DMS53 treated with DMSO at 0.1 percent for 48 hours (cell line): ENCODE measurements around the gene MEAK7.

Source experiments
- DNase-seq: peaks from one replicate; lab custom pipeline; 2025; ENCODE audit not compliant: unreplicated experiment; lab: John Stamatoyannopoulos, UW

Gene MEAK7, protein sequence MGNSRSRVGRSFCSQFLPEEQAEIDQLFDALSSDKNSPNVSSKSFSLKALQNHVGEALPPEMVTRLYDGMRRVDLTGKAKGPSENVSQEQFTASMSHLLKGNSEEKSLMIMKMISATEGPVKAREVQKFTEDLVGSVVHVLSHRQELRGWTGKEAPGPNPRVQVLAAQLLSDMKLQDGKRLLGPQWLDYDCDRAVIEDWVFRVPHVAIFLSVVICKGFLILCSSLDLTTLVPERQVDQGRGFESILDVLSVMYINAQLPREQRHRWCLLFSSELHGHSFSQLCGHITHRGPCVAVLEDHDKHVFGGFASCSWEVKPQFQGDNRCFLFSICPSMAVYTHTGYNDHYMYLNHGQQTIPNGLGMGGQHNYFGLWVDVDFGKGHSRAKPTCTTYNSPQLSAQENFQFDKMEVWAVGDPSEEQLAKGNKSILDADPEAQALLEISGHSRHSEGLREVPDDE

DNA sequence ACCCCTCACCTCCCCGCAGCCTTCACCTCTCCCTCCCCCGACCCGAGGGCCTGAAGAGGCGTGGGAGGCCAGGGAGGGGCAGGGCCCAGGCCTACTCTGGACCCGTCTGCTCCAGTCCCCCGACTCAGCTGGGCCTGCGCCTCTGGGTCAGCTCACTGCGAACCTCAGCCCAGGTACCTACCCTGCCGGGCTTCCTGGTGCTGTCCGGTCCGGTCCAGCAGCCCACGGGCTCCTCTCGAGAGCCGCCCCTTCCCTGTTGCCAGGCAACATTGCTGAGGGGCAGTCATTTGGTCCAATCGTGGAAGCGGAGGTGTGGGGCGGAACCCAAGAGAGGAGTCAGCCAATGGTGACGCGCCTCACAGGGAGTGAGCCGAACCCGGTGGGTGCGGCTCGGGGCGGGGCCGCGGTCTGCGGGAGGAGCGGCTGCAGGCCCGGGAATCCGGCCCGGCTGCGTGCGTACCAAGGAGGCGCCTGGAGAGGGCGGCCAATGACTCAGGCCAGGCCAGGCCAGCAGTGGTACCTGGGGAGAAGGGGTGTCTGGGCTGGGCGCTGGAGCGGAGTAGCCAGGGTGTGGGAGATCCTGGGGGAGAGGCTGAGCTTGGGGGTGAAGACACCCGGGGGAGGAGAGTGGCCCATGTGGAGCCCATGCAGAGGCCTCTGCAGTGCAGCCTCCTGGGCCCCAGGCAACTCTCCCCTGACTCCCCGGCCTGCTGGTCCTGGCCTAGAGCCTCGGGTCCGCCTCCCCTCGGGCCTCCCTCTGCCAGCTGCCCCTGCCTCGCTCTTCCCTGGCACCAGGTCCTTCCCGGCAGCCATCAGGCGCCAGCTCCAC is at the start of gene MEAK7:
TSS of gene MEAK7 (minus strand) at position 240 of the 829 bp plus-strand sequence. CDS start 6,573 bp downstream, outside the sequence.
- DNase-seq, result peak; percentile 85

DNA sequence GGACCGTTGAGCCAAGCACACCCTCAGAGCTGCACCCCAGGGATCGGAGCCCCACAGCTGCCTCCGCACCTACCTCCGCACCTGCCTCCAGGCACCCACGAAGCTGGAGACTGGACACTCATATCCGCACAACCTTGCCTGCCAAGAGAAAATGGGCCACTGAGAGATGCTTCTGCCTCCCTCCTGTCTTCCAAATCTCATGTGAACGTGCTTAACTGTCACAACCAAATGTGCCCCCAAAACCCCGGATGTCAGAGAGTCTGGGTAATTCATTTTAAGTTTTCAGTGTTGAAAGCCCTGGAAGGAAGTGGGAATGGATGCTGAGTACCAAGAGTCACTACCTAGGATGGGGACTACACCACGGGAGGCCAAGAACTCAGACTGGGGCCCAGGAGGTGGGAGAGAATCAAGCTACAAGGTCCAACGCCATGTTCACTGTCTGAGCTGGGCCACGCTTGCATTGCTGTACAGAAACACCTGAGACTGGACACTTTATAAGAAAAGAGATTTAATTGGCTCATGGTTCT is 49.5 kb upstream of the MEAK7 start:
- DNase-seq, result no peak

DNA sequence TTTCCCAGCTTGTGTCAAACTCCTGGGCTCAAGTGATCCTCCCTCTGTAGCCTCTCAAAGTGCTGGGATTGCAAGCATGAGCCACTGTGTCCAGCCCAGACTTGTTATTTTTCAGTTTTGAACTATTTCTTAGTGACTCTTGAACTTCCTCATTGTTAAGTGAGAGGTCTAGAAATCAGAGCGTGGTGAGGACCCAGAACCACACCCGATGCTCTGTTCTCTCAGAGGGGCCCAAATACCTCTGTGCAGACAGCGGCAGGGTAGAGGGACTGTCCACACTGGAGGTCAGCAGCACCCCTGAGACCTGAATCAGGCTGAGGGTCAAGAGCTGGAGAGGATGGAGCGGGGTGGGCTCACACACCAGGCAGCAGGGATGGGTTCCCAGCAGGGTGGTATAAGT is 47.7 kb upstream of the MEAK7 start:
- no peak for DNase-seq

DNA sequence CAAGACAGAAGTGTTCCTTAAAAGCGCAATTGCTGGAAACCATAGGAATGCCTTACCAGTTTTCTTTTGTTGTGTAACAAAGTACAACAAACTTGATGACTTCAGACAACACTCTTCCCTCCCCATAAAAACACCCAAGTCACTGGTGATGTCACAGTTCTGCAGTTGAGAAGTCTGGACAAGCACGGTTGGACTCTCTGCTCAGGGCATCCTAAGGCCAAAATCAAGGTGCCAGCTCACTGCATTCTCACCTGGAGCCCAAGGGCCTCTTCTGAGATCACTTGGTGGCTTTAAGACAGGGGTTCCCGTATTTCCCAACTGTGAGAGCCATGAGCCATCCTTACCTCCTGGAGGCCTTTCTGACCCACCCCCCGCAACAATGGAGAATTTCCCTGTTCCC is 45.6 kb upstream of the MEAK7 start:
- no peak for DNase-seq

DNA sequence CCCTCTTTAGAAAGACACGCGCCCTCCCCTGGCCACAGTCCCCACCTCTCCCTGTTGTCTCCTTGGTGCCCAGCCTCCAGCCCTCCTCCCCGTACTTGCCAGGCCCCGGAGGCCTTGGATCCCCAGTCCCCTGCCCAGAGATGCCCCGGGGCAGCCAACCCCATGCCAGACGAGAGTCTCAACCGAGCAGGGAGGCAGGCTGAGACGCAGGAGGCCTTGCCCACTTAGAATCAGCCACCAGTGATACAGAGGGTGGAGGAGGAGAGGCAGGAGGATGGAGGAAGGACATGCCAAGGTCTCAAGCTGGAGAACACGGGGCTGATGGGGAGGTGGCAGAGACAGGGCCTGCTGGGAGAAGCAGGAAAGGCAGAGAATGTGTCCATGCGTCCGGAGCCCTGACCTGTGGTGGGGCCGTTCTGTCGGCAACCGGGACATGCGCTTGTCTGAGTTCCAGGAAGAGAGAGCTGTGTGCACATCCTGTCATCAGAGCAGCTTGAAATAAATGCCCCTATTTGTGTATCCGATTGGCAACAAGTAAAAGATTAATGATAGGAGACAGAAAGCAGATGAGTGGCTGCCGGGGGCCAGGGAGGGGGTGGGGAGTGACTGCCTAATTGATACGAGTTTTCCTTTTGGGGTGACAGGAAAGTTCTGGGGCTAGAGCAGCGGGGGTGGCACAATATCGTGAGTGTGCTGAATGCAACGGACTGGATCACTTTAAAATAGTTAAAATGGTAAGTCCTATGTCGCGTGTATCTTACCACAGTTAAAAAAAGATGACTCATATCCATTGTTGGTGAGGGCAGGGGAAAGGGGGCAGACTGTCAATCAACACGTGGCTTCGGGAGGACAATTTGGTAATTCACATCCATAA is 44.7 kb upstream of the MEAK7 start:
- no peak for DNase-seq

DNA sequence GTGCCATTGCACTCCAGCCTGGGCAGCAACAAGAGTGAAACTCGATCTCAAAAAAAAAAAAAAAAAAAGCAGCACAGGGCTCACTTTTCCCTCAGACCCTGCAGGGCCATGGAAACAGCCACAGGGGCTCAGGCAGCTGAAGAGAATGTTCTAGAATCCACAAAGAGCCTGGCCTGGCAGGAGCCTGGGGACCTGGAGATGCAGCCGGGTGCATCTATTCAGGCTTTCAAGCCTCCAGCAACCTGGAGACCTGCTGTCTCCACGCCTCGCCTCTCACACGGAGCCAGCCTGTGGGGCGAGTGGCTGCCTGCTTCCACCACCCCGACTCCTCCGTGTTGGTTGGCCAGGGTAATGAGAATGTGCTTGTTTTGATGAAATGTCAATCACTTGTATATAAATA is 44.0 kb upstream of the MEAK7 start:
- no peak for DNase-seq

DNA sequence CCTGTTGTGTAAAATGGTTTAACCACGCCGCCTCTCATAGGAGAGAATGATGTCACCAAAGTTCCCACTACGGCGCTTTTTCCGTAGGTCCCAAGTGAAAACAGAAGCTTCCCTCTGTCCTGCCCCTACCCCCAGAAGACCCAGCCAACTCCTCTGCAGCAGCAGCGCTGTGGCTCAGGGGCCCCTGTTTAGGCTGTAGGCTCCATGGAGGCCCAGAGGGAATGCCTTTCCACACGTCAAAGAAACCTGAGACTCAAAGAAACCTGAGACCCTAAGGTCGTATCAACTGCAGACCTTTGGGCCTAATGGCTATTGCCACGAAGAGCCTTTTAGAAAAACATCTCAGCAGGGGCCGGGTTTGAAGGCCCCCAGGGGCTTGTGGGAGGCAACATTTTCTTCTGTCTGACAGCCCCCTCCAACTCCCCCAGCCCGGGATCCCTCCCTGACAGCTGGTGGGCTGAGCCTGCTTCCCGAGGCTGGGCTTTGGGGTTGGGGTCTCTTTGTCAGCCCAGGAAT is 43.1 kb upstream of the MEAK7 start:
- no peak for DNase-seq

DNA sequence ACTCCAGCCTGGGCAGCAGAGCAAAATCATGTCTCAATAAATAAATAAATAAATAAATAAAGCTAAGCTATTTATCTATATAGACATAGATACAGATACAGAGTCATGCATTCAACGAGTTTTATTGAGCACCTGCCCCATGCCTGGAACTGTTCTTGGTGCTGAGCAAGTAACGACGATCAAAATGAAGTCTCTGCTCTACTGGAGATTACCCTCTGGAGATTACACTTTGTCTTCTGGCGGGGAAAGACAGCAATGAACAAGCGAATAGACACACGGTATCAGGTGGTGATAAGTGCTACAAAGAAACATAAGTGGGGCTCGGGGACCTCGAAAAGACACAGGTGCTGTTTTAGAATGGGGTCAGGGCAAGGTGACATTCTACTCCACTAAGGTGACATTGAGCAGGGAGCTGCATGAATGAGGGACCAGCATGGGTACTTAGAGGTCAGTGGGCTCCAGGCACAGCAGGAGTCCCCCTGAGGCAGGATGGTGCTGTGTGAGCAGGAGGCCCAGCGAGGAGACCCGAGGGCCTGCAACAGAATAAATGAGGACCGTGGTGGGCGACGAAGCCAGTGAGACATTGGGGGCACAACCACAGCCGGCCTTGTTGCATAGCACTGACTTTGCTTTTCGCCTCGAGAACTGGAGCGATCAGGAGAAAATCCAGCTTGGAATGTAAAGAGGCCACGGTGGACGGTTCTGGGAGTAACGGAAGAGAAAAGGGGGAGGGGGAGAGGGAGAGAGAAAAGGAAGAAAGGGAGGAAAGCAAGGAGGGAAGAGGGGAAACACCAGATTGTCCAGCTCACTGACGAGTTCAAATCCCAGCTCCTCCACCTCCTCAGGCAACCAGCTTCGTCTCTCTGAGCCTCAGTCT is 42.4 kb upstream of the MEAK7 start:
- DNase-seq, result no peak

DNA sequence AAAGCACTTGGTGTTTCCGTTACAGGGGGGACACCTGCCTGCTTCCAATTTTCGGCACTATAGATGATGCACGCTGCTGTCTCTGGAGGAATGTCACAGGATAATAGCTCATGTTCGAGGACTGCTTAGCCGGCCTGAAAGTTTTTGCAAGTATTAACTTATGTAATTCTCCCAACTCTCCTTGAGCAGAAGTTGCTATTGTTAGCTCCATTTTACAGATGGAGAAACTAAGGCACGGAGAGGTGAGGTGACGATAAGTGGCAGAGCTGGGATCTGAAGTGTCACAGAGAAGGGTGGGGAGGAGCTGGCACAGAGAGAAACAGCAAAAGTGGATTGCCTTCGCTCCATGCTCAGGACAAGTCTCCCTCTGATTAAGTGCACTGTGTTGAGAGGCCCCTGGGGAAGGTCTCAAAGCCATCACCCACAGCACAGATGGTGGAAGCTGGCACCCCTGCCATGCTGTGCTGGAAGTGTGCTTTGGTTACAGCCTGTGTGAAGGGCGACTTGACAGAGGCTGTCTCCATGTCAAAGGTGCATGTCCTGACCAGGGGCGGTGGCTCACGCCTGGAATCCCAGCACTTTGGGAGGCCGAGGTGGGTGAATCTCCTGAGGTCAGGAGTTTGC is 40.8 kb upstream of the MEAK7 start:
- no peak for DNase-seq

DNA sequence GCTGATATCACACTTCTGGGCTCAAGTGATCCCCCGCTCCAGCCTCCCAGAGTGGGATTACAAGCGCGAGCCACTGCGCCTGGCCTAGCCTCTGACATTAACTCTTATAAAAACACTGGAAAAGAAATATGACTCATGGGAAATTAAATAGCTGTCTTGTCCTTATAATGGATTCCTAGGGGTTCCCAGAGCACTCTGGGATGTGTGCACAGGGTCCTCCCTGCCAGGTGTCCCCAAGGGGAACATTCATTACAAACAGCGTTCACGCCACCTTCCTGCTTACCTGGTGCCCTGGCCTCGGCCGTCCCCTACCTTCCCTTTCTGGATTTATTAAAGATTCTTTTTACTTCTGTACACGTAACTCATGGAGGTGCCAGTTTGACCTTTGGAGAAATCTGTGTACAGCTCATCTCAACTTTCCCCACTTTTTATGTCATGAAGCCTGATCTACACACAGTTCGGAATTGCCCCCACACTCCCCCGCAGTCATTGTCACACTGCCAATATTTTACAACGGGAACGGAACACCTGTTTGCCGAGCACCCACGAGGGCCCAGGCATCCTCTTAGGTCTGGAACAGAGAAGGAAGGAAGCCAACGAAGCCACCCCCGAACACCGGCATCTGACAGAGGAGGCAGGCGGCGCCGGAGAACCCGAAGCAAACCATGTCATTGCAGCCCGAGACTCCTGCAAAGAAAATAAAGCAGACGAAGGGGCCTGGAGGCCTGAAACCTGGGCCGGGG is 39.7 kb upstream of the MEAK7 start:
- DNase-seq, result no peak

DNA sequence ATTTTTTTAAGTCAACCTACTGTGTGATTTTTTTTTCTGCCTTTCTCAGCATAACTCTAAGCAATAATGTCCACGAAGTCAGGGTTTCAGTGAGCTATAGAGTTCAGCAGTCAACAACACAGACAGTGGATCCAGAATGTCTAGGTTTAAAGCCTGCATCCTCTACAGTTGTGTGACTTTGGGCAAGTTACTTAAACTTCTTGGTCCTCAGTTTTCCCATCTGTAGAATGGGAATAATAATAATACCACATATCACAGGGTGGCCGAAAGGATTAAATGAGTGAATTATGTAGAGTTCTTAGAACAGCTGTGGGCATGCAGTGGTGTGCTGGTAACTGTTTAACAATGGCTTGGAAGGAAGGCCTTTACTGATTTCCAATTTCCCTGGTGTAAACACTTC is 38.8 kb upstream of the MEAK7 start:
- no peak for DNase-seq

DNA sequence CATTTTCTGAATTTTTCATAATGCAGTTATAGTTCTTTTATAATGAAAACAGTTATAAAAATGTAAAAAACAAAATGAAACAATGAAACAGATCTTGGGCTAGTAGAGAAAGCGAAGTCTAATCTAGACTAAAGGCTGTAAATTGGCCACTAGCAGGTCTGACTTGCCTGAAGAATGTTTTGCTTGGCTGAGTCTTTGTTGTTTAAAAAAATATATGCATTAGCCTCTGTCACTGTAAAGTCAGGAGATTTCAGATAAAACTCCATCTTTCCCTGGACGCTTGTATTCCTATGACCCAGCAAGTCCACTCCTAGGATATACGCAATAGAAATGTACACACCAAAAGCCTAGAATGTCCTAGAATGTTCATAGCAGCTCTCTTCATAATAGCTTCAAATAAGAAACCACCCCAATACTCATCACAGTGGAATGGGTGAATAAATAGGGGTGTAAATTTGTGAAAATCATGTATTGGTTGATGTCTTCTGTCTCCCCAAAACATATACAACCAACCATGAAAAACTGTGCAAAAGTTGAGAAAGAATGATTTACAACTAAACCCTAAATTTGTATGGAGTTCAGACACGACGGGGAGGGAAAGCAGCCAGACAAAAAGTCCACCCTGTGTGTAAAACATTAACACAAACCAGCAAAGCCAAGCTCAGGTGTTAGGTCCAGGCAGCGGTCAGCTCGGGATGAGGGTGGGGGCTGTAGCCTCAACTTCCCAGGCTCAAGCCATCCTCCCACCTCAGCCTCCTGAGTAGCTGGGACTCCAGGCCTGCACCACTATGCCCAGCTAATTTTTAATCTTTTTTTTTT is 37.7 kb upstream of the MEAK7 start:
- no peak for DNase-seq

DNA sequence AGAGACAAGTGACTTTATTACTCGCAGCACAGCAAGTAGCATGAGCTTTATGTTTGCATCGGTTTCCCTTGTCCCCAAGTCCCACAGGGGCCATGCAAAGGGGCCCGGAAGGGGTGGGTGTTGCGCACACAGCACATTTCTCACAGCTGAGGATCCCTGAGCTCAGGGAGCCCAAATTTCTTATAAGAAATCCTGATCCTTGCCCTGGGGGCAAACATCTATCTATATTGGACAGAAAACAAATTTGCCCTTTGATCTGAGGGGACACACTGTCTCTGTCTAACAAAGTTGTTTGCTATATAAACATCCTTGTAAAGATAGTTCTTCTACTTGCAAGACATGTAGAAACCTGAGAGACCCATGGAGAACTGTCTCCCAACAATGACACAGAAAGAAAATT is 35.7 kb upstream of the MEAK7 start:
- DNase-seq, result no peak

DNA sequence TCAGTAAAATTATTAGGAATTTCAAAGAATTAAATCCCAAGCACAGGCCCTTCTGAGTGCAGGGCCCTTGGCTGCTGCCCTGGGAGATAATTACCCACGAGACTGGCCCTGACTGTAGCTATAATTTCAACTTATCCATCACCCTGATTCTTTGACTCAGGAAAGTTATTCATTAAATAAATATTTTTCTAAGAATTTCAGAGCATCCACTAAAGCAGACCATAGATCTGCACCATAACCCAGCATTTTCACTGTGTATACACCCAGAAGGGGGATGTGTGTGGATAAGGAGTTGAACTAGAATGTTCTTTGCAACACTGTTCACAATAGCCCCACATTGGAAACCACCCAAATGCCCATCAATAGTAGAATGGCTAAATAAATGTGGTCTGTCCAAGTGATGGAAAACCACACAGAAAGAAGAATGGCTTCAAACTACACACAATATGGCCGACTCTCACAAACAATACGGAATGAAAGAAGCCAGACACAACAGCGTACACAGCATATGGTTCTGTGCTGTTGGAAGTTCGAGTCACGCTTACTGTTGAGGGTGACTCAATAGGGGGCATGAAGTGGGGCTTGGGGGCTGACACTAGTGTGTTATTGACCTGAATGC is 33.9 kb upstream of the MEAK7 start:
- DNase-seq, result no peak

DNA sequence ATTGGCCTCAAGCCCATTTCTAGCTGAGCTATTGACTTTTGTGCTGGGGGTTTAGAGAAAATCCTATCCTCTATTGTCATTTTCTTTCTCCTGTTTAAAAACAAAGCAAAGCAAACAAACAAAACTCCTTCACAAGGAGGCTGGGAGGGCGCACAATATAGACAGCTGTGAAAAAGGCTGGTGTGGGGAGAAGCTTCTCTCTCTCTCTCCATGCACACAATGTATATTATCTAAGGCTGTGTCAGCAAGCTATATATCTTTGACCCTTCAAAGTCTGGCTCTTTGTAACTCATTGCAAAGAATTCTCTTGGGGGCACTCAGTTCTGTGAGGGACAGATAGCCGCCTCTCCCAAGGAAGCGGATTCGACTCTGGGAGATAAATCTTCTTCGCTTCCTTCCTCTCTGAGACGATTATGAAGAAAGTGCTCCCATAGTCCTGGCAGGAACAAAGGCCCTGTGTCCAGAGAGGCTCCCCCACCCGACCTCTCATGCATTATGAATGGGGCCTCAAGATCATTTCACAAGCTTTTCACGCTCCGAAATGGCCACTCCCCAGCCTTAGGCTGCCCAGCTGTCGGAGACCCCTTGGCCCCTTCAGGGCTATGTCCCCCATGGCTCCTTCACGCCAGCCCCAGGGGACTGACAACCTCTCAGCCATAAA is 33.2 kb upstream of the MEAK7 start:
- no peak for DNase-seq

DNA sequence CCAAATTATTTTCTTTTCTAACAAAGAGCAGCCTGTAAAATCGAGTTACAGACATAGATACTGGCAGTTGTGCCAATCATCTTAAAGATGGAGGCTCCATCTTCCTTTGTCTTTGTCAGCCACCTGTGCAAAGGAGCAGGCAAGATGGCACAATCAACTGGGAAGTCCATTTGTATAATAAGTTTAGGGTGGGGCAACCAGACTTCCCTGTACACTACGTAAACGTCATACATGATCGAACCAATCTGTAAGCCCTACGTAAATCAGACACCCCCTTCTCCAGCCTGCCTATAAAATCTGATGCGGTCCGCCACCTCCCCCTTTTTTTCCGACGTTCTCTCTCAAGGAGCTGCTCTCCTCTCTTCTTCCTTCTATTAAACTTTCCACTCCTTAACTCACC is 31.4 kb upstream of the MEAK7 start:
- DNase-seq, result no peak

DNA sequence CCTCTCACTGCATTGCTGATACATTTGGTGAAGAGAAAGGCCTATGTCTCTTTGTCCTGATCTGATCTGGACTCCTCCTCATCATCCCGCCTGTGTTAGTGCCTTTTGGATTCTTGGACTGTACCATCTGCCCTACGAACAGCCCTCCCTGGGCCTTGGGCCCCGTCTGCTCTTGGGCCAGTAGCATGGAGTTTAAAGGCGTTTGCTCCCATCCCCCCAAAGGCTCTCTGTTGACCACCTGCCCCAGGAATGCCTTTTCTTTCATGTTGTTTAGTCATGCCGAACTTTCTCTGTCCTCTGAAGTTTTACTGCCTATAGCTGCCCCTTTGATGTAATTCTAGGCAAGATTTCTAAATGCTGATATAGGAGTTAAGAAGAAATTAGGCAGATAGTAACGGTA is 30.9 kb upstream of the MEAK7 start:
- DNase-seq, result no peak
